Measurements from ENCODE around the gene TK1. TPM values are rescaled to one million over a fixed set of nuclear protein-coding genes. Genes with fewer than 3 reads are reported as not detected.
A peak's percentile ranks its signal among the peaks of the same experiment; 100 is the strongest.

TK1 gene
- total and polyA plus RNA-seq, 4 donors = 7.9 to 14.9 (median 10.3) TPM

DNA sequence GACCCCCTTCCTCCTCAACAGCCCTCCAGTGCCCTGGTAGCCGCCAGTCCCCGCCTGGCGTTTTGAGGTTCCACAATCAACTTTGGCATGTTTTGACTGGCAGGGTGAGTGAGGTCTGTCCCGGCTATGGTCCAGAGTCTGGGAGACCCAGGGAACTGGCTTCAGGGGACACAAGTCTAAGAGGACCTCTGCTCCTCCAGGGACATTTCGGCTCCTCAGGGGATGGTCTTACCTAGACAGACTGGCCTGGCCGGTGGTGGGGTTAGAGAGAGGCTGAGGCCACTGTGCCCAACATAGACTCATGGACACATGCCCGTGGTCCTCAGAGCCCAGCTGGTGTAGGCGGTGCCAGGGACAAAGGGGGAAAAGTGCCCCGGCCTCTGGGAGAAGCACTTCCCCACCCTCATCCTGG lies 54.1 kb downstream of the TK1 start:
- Histone ChIP-seq H3K27ac (ENCODE audit: low read depth in 1 of 2, low read length in 1 of 2) (peak overlapping the region in 1 of 2 donors; percentile 55), H3K9ac (ENCODE audit: insufficient read depth in 1 of 2, low read length in 2 of 2) (peak overlapping the region in 1 of 2 donors; percentile 11), H3K36me3 (ENCODE audit: control insufficient read depth in 4 of 4, insufficient read depth in 4 of 4, low read length in 4 of 4) (peaks cover 0 to 2% (median 0%) of the 10 kb centered on the region in 4 donors), H3K4me3 (no peak overlapping the region), H3K4me1 (ENCODE audit: control insufficient read depth in 5 of 5, insufficient read depth in 5 of 5, low read length in 5 of 5) (peaks cover 0 to 27% (median 14%) of the 10 kb centered on the region in 5 donors), H3K27me3 (ENCODE audit: control insufficient read depth in 3 of 3, insufficient read depth in 3 of 3, low read length in 2 of 3) (peaks cover 0 to 3% (median 0%) of the 10 kb centered on the region in 3 donors), H3K9me3 (ENCODE audit: control insufficient read depth in 4 of 4, insufficient read depth in 3 of 4, low read length in 3 of 4) (no peaks in the 10 kb centered on the region)
- no peak for TF ChIP-seq CTCF (IDR thresholded peaks at IDR 0.05; ENCODE audit: control extremely low read depth, extremely low read depth)
- no peak for DNase-seq
- ATAC-seq (ENCODE audit: insufficient read depth, low FRiP score) = no peak
- 62 to 70% methylated on average over 9 of the region's 9 CpGs for WGBS, 2 donors

GRCh38 chr17:78132084-78132676 lies 54.7 kb downstream of the TK1 start:
- Histone ChIP-seq H3K9me3 (ENCODE audit: control insufficient read depth in 4 of 4, insufficient read depth in 3 of 4, low read length in 3 of 4) (no peaks in the 10 kb centered on the region), H3K4me3 (peak overlapping the region; percentile 1), H3K36me3 (ENCODE audit: control insufficient read depth in 4 of 4, insufficient read depth in 4 of 4, low read length in 4 of 4) (peaks cover 0 to 2% (median 0%) of the 10 kb centered on the region in 4 donors), H3K27me3 (ENCODE audit: control insufficient read depth in 3 of 3, insufficient read depth in 3 of 3, low read length in 2 of 3) (peaks cover 0 to 3% (median 0%) of the 10 kb centered on the region in 3 donors), H3K9ac (ENCODE audit: insufficient read depth in 1 of 2, low read length in 2 of 2) (peak overlapping the region in 1 of 2 donors; percentile 11), H3K27ac (ENCODE audit: low read depth in 1 of 2, low read length in 1 of 2) (peak overlapping the region in 1 of 2 donors; percentile 55), H3K4me1 (ENCODE audit: control insufficient read depth in 5 of 5, insufficient read depth in 5 of 5, low read length in 5 of 5) (peaks cover 0 to 33% (median 16%) of the 10 kb centered on the region in 5 donors)
- 12 to 24% methylated on average over 36 to 38 of the region's 38 CpGs for WGBS, 2 donors
- DNase-seq (peak; percentile 59 to 81 (median 80)), ATAC-seq (ENCODE audit: insufficient read depth, low FRiP score) (no peak)
- no peak for TF ChIP-seq CTCF (IDR thresholded peaks at IDR 0.05; ENCODE audit: control extremely low read depth, extremely low read depth)

GRCh38 chr17:78131172-78132083 lies 55.4 kb downstream of the TK1 start:
- peak overlapping the region in 1 of 2 donors; percentile 78 for H3K27ac ChIP-seq (ENCODE audit: low read depth in 1 of 2, low read length in 1 of 2)
- peaks cover 0 to 3% (median 0%) of the 10 kb centered on the region in 3 donors for H3K27me3 ChIP-seq (ENCODE audit: control insufficient read depth in 3 of 3, insufficient read depth in 3 of 3, low read length in 2 of 3)
- WGBS, 2 donors = 23 to 39% methylated on average over 55 to 74 of the region's 74 CpGs
- ATAC-seq (ENCODE audit: insufficient read depth, low FRiP score) (no peak), DNase-seq (no peak)
- no peaks in the 10 kb centered on the region for H3K9me3 ChIP-seq (ENCODE audit: control insufficient read depth in 4 of 4, insufficient read depth in 3 of 4, low read length in 3 of 4)
- no peak for TF ChIP-seq CTCF (IDR thresholded peaks at IDR 0.05; ENCODE audit: control extremely low read depth, extremely low read depth)
- peaks cover 0 to 2% (median 0%) of the 10 kb centered on the region in 4 donors for H3K36me3 ChIP-seq (ENCODE audit: control insufficient read depth in 4 of 4, insufficient read depth in 4 of 4, low read length in 4 of 4)
- H3K4me1 ChIP-seq (ENCODE audit: control insufficient read depth in 5 of 5, insufficient read depth in 5 of 5, low read length in 5 of 5) = peaks cover 0 to 40% (median 20%) of the 10 kb centered on the region in 5 donors
- H3K4me3 ChIP-seq = peak overlapping the region; percentile 1
- H3K9ac ChIP-seq (ENCODE audit: insufficient read depth in 1 of 2, low read length in 2 of 2) = no peak overlapping the region
